Keratinocyte (primary cell): ENCODE measurements around the gene NBPF3.
A peak's percentile ranks its signal among the peaks of the same experiment; 100 is the strongest.

Experiments
- EZH2 ChIP-seq: IDR thresholded peaks from one replicate; pipeline ENCODE4 v1.6.1; 2012; ENCODE audit warnings: inconsistent platforms, mild to moderate bottlenecking, low read length, moderate library complexity
- TF ChIP-seq, protein P1 (sequence below), 3 experiments: IDR thresholded peaks in 1 of 3; conservative IDR thresholded peaks in 1 of 3; optimal IDR thresholded peaks in 1 of 3; 2 replicates in 2 of 3; 3 replicates in 1 of 3; pipeline versions ENCODE3 to v1.5.1; 2011; ENCODE audit warnings: low read length in 3 of 3, mild to moderate bottlenecking in 3 of 3, moderate library complexity in 2 of 3, control low read depth in 1 of 3, inconsistent platforms in 1 of 3; ENCODE audit not compliant: insufficient read depth in 2 of 3; ENCODE audit errors: extremely low read depth in 1 of 3

DNA sequence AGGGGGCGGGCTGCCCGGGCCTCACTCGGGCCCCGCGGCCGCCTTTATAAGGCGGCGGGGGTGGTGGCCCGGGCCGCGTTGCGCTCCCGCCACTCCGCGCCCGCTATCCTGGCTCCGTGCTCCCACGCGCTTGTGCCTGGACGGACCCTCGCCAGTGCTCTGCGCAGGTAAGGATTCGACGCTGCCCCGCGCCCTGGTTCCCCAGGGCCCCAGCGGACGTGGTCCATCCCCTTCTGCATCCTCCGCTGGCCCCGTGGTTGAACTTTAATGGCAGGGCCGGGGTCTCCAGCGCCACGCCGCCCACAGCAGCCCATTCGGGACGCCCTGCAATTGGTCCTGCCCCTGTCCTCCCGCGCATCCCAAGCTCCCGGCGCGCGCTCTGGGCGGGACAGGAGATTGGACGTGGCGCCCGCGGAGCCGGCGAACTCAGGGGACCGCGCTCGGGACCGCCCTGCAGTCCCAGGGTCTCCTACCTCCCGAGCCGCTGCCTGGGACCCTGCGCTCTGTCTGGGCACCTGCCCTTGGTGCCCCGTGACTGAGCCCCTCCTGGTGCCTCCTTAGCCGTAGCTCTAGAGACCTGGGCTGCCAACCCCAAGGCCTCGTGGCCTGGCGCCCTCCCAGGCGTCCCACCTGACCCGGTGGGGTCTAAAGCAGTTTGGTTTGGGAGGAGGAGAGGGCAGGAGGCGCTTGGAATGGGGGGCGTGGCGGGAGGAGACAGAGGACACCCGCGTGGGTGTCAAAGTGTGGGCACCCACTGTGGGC lies 69.6 kb downstream of the NBPF3 start, which contains the start of gene ALPL:
- TF ChIP-seq, protein P1, sequence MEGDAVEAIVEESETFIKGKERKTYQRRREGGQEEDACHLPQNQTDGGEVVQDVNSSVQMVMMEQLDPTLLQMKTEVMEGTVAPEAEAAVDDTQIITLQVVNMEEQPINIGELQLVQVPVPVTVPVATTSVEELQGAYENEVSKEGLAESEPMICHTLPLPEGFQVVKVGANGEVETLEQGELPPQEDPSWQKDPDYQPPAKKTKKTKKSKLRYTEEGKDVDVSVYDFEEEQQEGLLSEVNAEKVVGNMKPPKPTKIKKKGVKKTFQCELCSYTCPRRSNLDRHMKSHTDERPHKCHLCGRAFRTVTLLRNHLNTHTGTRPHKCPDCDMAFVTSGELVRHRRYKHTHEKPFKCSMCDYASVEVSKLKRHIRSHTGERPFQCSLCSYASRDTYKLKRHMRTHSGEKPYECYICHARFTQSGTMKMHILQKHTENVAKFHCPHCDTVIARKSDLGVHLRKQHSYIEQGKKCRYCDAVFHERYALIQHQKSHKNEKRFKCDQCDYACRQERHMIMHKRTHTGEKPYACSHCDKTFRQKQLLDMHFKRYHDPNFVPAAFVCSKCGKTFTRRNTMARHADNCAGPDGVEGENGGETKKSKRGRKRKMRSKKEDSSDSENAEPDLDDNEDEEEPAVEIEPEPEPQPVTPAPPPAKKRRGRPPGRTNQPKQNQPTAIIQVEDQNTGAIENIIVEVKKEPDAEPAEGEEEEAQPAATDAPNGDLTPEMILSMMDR (optimal IDR thresholded peaks at IDR 0.05 in 1 of 3, IDR thresholded peaks at IDR 0.05 in 1 of 3, conservative IDR thresholded peaks at IDR 0.05 in 1 of 3; ENCODE audit: extremely low read depth in 1 of 3, insufficient read depth in 2 of 3, low read length in 3 of 3), result no peak
- TF ChIP-seq EZH2, result peak; percentile 82
